GM20000 (cell line): ENCODE measurements around the gene SLC11A2.

Experiments
- DNase-seq: peaks from one replicate; pipeline ENCODE4 v3.0.0; 2012; ENCODE audit warnings: low spot score
- TF ChIP-seq, protein P1 (sequence below): IDR thresholded peaks from 2 replicates; pipeline ENCODE4 v1.5.1; 2012; ENCODE audit warnings: mild to moderate bottlenecking, control low read depth; ENCODE audit errors: extremely low read depth, missing control alignments

The SLC11A2 gene

DNA sequence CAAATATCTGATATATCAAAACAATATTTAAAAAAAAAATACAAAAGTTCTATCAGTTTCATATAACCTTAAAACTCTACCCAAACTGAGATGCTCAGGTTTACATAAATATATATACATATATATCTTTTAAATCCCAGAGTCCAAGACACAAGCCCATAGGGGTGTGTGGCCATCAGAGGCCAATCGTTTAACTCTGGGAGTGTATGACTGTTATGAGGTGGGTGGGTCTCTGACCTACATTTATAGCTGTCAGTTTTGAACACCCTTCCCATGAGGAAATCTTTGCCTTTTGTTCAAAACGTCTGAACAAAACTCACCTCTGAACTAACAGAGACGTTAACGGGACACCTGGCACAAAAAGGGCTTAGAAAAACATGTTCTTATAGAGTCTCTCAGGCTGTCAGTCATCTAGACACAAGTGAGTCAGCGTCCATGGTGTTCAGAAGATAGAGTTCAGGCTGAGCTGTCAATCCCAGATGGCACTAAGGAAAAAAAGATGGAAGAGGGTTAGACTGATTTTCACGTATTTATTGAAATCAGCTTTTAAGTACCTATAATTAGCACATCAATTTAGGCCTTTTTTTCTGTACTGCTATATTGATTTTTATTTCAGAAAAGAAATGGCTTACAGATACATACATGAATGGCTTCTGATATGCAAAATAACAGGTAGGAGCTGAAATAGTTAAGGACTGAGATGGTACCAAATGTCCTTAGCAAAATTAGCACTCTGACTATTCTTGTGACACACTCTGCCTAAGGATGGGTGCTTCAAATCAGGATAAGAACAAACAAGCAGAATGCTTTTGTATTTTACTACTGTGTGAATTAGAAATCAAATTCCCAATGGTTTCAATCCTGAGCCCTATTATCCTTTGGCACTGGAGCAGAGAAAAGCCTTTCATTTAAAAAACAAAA, 44.6 kb downstream of the SLC11A2 start:
- DNase-seq, result no peak
- TF ChIP-seq, protein P1, sequence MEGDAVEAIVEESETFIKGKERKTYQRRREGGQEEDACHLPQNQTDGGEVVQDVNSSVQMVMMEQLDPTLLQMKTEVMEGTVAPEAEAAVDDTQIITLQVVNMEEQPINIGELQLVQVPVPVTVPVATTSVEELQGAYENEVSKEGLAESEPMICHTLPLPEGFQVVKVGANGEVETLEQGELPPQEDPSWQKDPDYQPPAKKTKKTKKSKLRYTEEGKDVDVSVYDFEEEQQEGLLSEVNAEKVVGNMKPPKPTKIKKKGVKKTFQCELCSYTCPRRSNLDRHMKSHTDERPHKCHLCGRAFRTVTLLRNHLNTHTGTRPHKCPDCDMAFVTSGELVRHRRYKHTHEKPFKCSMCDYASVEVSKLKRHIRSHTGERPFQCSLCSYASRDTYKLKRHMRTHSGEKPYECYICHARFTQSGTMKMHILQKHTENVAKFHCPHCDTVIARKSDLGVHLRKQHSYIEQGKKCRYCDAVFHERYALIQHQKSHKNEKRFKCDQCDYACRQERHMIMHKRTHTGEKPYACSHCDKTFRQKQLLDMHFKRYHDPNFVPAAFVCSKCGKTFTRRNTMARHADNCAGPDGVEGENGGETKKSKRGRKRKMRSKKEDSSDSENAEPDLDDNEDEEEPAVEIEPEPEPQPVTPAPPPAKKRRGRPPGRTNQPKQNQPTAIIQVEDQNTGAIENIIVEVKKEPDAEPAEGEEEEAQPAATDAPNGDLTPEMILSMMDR, result no peak

DNA sequence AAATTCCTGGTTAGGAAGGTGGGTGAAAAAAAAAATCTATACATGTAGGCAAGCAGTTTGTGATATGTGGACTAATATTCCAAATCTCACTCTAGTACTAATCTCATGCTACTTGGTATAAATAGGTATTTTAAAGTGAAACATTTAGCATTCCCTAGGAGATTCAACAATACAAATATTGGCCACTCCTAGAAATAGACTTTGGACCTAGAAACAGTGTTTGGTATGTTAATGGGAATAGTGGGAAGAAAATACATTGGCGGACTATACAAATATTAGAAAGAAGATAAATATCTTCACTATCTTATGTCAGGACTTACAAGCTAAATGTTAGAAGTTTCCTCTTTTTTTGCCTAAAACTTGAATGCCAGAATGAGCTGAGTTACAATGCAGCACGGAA, 45.6 kb downstream of the SLC11A2 start:
- TF ChIP-seq, protein P1, result no peak
- DNase-seq, result no peak

DNA sequence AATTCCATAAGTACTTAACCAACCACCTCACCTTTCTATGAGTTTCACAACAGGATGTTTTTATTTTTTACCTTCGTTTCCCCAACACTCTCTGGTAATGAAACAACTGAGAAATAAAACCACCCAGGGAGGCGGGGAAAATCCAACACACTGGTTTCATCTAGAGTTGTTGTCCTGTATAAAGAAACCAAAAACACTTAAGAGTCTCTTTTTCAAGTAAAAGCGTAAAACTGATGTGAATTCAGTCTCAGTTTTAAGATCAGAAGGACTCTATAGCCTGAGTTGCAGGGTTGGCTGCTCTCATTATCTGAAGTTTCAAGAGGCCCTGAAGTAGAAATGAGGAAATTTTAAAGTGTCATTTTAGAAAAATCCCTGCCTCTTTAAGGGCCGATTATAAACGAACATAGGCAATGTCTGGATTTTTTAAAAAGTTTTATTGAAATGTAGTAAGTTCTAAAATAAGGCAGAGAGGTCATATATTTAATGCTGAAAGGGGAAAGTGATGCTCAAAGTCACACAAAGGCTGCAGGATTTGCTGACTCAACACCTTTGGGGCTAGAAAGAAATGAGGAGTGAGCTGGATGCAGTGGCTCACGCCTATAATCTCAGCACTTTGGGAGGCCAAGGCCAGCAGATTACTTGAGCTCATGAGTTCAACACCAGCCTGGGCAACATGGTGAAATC, 46.7 kb downstream of the SLC11A2 start:
- peak; percentile 41 for DNase-seq
- TF ChIP-seq, protein P1, result no peak

DNA sequence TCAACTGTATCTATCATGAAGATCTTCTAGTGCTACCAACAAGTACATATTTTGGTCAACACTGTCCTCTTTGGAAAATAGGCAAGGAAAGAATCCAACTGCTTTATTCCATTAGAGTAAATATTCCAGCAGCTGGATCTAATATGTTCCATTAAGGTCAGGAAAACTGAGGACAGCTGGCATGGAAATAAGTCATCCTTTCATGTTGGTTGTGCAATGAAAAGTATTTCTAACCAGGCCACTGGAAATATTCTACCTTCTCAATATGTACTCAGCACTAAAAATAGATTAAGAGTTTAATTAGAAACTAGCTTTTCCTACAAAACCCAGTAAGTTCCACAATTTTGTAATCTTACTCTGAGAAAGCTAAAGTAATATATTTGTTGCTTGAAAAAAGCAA, 54.2 kb downstream of the SLC11A2 start:
- TF ChIP-seq, protein P1, result no peak
- DNase-seq, result no peak

DNA sequence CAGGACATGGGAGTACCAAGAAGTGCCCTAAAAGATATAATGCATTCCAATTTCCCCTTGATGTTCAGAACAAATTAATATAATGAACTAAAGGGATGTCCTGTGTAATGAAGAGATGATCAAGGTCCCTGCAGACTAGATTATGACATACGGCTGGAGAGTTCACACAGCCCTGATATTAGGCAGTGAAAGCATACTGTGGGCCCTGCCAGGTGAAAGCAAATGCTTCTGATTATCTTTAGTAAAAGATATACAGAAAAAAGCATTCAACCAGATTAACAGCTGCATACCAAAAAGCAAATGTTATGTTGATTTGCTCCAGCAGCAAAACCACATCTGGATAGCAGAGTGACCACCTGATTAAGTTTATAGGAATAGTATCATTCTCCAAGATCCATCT, 61.8 kb downstream of the SLC11A2 start:
- no peak for DNase-seq
- TF ChIP-seq, protein P1, result no peak

DNA sequence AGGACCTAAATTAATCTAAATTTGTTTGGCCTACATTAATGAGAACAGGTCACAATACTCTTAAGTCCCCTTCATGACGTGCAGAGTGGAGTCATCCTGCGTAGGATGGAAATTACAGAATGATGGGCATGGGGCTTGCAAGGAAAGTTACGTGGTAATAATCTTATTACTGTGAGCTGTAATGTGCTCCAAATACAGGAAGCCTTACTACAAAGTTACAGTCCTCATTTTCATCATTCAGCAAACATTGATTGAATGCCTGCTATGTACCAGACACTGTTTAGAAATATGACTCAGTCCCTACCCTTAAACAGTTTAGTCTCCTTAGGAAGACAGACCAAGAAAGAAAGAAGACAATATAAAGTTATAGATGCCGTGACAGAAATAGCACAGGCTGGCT, 64.5 kb downstream of the SLC11A2 start:
- no peak for DNase-seq
- TF ChIP-seq, protein P1, result no peak

DNA sequence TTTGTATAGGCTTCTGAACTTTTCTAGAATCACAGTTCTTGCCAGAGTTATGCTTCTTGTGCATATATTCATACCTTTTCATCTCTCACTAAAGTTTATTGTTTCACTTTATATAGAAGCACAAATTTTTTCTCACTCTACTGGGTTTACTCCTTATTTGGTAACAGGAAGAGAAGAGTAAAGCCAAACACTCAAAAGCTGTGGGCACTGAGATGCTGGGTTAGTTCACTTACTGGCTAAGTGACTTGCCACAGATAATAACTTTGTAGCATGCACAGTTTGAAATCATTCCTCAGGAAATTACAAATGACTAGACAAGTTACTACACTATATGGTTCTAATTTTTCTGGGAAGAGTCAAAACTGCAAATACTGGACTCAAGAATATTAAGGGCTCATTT, 66.1 kb downstream of the SLC11A2 start:
- no peak for DNase-seq
- TF ChIP-seq, protein P1, result no peak
